ENCODE results near the gene TRIOBP. TPM values are rescaled to one million over a fixed set of nuclear protein-coding genes. Genes with fewer than 3 reads are reported as not detected.

Gene TRIOBP
- total and polyA plus RNA-seq, 2 of the 13 experiments (the other 11 are each of a cell fraction or from before 2014, with no cell fraction given), result 6.1 to 15.4 TPM

DNA sequence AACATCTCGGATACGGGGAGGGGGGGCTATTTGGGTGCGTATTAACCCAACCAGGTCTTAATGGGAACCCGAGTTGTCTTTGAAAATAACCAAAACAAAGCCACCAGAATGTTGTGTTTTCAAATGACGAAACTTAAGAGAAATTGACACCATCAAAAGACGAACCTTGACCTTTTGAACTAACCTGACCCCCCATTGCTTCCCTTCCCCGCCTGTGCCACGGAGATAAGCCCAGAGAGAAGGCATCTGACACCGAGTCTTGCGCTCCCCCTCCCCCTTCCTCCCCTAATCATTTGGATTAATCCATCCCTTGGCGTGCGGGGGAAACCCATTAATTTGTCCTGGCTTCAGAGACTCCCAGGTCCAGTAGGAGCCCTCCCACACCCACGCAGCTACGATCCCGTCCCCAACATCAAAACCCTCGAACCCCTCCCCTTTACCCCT, 106.4 kb downstream of the TRIOBP start (continued):
- TF ChIP-seq MAFK (conservative IDR thresholded peaks at IDR 0.05 in 1 of 2, IDR thresholded peaks at IDR 0.05 in 1 of 2; ENCODE audit: low read length in 2 of 2) (no peak), SNAPC5 (CRISPR knock-in tag; IDR thresholded peaks at IDR 0.05; ENCODE audit: borderline replicate concordance) (0 out of 2 replicates have a peak, but pooled peaks have one; percentile 8), MIER3 (CRISPR knock-in tag; IDR thresholded peaks at IDR 0.05; ENCODE audit: borderline replicate concordance) (peak; percentile 22; the same call in 1 of the 2 replicates), RXRB (CRISPR knock-in tag; IDR thresholded peaks at IDR 0.05; ENCODE audit: borderline replicate concordance) (peak; percentile 70; the same call in 1 of the 2 replicates), ZNF430 (CRISPR knock-in tag; IDR thresholded peaks at IDR 0.05) (no peak), ZNF891 (CRISPR knock-in tag; IDR thresholded peaks at IDR 0.05) (no peak), ATF1 (CRISPR knock-in tag; IDR thresholded peaks at IDR 0.05) (0 out of 2 replicates have a peak, but pooled peaks have one; percentile 1), ZNF558 (CRISPR knock-in tag; IDR thresholded peaks at IDR 0.05; ENCODE audit: borderline replicate concordance) (peak; percentile 58; the same call in 1 of the 2 replicates), HOXA3 (CRISPR knock-in tag; IDR thresholded peaks at IDR 0.05) (peak; percentile 6; the same call in 1 of the 2 replicates), ZNF451 (CRISPR knock-in tag; IDR thresholded peaks at IDR 0.05) (no peak), ZFP82 (CRISPR knock-in tag; IDR thresholded peaks at IDR 0.05; ENCODE audit: borderline replicate concordance) (peak; percentile 64; the same call in 1 of the 2 replicates), RXRA (CRISPR knock-in tag; IDR thresholded peaks at IDR 0.05) (peak; percentile 71; the same call in 1 of the 2 replicates), CREB1 (IDR thresholded peaks at IDR 0.05) (no peak), CREB1 (CRISPR knock-in tag; IDR thresholded peaks at IDR 0.05) (no peak; the same call in none of the 2 replicates), SIX4 (CRISPR knock-in tag; IDR thresholded peaks at IDR 0.05) (peak; percentile 82; the same call in 1 of the 2 replicates), ZNF737 (CRISPR knock-in tag; IDR thresholded peaks at IDR 0.05; ENCODE audit: borderline replicate concordance) (0 out of 2 replicates have a peak, but pooled peaks have one; percentile 27), ZNF24 (IDR thresholded peaks at IDR 0.05) (no peak), NCOR1 (IDR thresholded peaks at IDR 0.05; ENCODE audit: borderline replicate concordance, low read length) (peak; percentile 69; the same call in 1 of the 2 replicates), ZNF709 (CRISPR knock-in tag; IDR thresholded peaks at IDR 0.05) (0 out of 2 replicates have a peak, but pooled peaks have one; percentile 25), NR2F6 (IDR thresholded peaks at IDR 0.05) (peak; percentile 96), NR2F6 (CRISPR knock-in tag; IDR thresholded peaks at IDR 0.05) (peak; percentile 90)
- TF ChIP-seq, protein P1, sequence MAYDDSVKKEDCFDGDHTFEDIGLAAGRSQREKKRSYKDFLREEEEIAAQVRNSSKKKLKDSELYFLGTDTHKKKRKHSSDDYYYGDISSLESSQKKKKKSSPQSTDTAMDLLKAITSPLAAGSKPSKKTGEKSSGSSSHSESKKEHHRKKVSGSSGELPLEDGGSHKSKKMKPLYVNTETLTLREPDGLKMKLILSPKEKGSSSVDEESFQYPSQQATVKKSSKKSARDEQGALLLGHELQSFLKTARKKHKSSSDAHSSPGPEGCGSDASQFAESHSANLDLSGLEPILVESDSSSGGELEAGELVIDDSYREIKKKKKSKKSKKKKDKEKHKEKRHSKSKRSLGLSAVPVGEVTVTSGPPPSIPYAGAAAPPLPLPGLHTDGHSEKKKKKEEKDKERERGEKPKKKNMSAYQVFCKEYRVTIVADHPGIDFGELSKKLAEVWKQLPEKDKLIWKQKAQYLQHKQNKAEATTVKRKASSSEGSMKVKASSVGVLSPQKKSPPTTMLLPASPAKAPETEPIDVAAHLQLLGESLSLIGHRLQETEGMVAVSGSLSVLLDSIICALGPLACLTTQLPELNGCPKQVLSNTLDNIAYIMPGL (CRISPR knock-in tag; IDR thresholded peaks at IDR 0.05; ENCODE audit: borderline replicate concordance in 1 of 2, low read depth in 1 of 2), result no peak
- TF ChIP-seq, protein P2, sequence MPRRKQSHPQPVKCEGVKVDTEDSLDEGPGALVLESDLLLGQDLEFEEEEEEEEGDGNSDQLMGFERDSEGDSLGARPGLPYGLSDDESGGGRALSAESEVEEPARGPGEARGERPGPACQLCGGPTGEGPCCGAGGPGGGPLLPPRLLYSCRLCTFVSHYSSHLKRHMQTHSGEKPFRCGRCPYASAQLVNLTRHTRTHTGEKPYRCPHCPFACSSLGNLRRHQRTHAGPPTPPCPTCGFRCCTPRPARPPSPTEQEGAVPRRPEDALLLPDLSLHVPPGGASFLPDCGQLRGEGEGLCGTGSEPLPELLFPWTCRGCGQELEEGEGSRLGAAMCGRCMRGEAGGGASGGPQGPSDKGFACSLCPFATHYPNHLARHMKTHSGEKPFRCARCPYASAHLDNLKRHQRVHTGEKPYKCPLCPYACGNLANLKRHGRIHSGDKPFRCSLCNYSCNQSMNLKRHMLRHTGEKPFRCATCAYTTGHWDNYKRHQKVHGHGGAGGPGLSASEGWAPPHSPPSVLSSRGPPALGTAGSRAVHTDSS (CRISPR knock-in tag; conservative IDR thresholded peaks at IDR 0.05), result no peak
- TF ChIP-seq, protein P3, sequence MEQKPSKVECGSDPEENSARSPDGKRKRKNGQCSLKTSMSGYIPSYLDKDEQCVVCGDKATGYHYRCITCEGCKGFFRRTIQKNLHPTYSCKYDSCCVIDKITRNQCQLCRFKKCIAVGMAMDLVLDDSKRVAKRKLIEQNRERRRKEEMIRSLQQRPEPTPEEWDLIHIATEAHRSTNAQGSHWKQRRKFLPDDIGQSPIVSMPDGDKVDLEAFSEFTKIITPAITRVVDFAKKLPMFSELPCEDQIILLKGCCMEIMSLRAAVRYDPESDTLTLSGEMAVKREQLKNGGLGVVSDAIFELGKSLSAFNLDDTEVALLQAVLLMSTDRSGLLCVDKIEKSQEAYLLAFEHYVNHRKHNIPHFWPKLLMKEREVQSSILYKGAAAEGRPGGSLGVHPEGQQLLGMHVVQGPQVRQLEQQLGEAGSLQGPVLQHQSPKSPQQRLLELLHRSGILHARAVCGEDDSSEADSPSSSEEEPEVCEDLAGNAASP (CRISPR knock-in tag; IDR thresholded peaks at IDR 0.05; ENCODE audit: borderline replicate concordance), result peak; percentile 71; the same call in 1 of the 2 replicates
